GM23338 (cell line): ENCODE data around the gene NKRF.

Experiments used
- CREB1 ChIP-seq: fragments of 250-450 bp; sonication (Bioruptor Pico); IDR thresholded peaks from 2 replicates; pipeline ENCODE4 v1.5.0; 2020; ENCODE audit warnings: low read depth, mild to moderate bottlenecking, moderate library complexity
- ETS1 ChIP-seq: IDR thresholded peaks from 2 replicates; pipeline ENCODE4 v1.6.1; 2016; ENCODE audit warnings: antibody characterized with exemption
- EZH2 ChIP-seq: fragments of 200-600 bp; sonication (generic); IDR thresholded peaks from one replicate; pipeline ENCODE4 v1.8.0; 2017; ENCODE audit warnings: antibody characterized with exemption, mild to moderate bottlenecking, low read depth; ENCODE audit not compliant: unreplicated experiment
- EZH2phosphoT487 ChIP-seq: fragments of 200-600 bp; sonication (generic); IDR thresholded peaks from one replicate; pipeline ENCODE4 v1.8.1; 2018; ENCODE audit warnings: antibody characterized with exemption; ENCODE audit not compliant: unreplicated experiment
- JUNB ChIP-seq: IDR thresholded peaks from one replicate; pipeline ENCODE4 v1.6.1; 2016; ENCODE audit warnings: antibody characterized with exemption; ENCODE audit not compliant: unreplicated experiment
- NANOG ChIP-seq: IDR thresholded peaks from 2 replicates; pipeline ENCODE4 v1.6.1; 2016; ENCODE audit warnings: antibody characterized with exemption, borderline replicate concordance
- POLR2AphosphoS5 ChIP-seq: IDR thresholded peaks from 2 replicates; pipeline ENCODE4 v1.6.1; 2016; ENCODE audit warnings: antibody characterized with exemption, low read depth
- STAT1 ChIP-seq: IDR thresholded peaks from one replicate; pipeline ENCODE4 v1.6.1; 2016; ENCODE audit warnings: antibody characterized with exemption; ENCODE audit not compliant: unreplicated experiment
- ZNF114 ChIP-seq: fragments of 250-450 bp; sonication (Bioruptor Pico); IDR thresholded peaks from 2 replicates; pipeline ENCODE4 v1.5.0; 2020; ENCODE audit warnings: mild to moderate bottlenecking, moderate library complexity
- ZNF331 ChIP-seq: fragments of 250-450 bp; sonication (Bioruptor Pico); IDR thresholded peaks from 2 replicates; pipeline ENCODE4 v1.5.0; 2020; ENCODE audit warnings: low read depth, mild to moderate bottlenecking, moderate library complexity
- TF ChIP-seq, protein P1 (sequence below), 2 experiments: fragments of 200-600 bp in 1 of 2; sonication (generic) in 1 of 2; conservative IDR thresholded peaks; 2 replicates each; pipeline versions ENCODE4 v1.5.1 to v1.6.1; 2016 to 2017; ENCODE audit warnings: antibody characterized with exemption in 2 of 2, low read depth in 2 of 2, mild to moderate bottlenecking in 2 of 2, moderate library complexity in 1 of 2
- TF ChIP-seq, protein P2 (sequence below): IDR thresholded peaks from one replicate; pipeline ENCODE4 v1.6.1; 2018; ENCODE audit warnings: antibody characterized with exemption; ENCODE audit not compliant: unreplicated experiment
- TF ChIP-seq, protein P3 (sequence below): fragments of 250-450 bp; sonication (Bioruptor Pico); IDR thresholded peaks from 2 replicates; pipeline ENCODE4 v1.5.0; 2020; ENCODE audit warnings: mild to moderate bottlenecking, moderate library complexity

DNA sequence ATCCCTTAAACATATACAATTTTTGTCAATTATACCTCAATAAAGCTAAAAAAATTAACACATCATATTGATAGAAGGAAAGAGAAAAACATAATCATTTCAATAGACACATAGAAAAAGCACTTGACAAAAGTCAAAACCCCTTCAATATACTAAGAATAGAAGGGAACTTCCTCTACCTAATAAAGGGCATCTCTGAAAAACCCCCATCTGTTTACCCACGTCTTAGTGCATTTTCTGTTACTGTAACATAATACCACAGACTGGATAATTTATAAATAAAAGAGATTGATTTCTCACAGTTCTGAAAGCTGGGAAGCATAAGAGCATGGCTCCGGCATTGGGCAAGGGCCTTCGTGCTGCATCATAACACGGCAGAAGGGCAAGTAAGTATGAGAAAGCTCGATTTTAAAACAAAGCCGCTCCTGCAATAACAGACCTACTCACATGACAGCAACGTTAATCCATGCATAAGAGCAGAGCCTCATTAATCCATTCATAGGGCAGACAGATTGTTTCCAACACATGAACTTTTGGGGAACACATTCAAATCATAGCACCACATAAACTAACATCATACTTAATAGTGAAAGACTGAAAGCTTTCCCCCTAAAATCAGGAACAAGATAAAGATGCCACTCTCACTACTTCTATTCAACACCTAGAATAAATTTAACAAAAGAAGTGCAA is 56.8 kb downstream of the NKRF start:
- TF ChIP-seq, protein P1, sequence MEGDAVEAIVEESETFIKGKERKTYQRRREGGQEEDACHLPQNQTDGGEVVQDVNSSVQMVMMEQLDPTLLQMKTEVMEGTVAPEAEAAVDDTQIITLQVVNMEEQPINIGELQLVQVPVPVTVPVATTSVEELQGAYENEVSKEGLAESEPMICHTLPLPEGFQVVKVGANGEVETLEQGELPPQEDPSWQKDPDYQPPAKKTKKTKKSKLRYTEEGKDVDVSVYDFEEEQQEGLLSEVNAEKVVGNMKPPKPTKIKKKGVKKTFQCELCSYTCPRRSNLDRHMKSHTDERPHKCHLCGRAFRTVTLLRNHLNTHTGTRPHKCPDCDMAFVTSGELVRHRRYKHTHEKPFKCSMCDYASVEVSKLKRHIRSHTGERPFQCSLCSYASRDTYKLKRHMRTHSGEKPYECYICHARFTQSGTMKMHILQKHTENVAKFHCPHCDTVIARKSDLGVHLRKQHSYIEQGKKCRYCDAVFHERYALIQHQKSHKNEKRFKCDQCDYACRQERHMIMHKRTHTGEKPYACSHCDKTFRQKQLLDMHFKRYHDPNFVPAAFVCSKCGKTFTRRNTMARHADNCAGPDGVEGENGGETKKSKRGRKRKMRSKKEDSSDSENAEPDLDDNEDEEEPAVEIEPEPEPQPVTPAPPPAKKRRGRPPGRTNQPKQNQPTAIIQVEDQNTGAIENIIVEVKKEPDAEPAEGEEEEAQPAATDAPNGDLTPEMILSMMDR (conservative IDR thresholded peaks at IDR 0.05; ENCODE audit: low read depth in 2 of 2), result no peak
- no peak for TF ChIP-seq POLR2AphosphoS5
- TF ChIP-seq STAT1, result no peak
- TF ChIP-seq, protein P2, sequence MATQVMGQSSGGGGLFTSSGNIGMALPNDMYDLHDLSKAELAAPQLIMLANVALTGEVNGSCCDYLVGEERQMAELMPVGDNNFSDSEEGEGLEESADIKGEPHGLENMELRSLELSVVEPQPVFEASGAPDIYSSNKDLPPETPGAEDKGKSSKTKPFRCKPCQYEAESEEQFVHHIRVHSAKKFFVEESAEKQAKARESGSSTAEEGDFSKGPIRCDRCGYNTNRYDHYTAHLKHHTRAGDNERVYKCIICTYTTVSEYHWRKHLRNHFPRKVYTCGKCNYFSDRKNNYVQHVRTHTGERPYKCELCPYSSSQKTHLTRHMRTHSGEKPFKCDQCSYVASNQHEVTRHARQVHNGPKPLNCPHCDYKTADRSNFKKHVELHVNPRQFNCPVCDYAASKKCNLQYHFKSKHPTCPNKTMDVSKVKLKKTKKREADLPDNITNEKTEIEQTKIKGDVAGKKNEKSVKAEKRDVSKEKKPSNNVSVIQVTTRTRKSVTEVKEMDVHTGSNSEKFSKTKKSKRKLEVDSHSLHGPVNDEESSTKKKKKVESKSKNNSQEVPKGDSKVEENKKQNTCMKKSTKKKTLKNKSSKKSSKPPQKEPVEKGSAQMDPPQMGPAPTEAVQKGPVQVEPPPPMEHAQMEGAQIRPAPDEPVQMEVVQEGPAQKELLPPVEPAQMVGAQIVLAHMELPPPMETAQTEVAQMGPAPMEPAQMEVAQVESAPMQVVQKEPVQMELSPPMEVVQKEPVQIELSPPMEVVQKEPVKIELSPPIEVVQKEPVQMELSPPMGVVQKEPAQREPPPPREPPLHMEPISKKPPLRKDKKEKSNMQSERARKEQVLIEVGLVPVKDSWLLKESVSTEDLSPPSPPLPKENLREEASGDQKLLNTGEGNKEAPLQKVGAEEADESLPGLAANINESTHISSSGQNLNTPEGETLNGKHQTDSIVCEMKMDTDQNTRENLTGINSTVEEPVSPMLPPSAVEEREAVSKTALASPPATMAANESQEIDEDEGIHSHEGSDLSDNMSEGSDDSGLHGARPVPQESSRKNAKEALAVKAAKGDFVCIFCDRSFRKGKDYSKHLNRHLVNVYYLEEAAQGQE, result no peak
- no peak for TF ChIP-seq NANOG
- no peak for TF ChIP-seq EZH2
- no peak for TF ChIP-seq EZH2phosphoT487
- TF ChIP-seq ETS1, result no peak
- no peak for TF ChIP-seq ZNF331 (CRISPR knock-in tag)
- no peak for TF ChIP-seq ZNF114
- no peak for TF ChIP-seq JUNB
- no peak for TF ChIP-seq CREB1 (CRISPR knock-in tag)
- TF ChIP-seq, protein P3, sequence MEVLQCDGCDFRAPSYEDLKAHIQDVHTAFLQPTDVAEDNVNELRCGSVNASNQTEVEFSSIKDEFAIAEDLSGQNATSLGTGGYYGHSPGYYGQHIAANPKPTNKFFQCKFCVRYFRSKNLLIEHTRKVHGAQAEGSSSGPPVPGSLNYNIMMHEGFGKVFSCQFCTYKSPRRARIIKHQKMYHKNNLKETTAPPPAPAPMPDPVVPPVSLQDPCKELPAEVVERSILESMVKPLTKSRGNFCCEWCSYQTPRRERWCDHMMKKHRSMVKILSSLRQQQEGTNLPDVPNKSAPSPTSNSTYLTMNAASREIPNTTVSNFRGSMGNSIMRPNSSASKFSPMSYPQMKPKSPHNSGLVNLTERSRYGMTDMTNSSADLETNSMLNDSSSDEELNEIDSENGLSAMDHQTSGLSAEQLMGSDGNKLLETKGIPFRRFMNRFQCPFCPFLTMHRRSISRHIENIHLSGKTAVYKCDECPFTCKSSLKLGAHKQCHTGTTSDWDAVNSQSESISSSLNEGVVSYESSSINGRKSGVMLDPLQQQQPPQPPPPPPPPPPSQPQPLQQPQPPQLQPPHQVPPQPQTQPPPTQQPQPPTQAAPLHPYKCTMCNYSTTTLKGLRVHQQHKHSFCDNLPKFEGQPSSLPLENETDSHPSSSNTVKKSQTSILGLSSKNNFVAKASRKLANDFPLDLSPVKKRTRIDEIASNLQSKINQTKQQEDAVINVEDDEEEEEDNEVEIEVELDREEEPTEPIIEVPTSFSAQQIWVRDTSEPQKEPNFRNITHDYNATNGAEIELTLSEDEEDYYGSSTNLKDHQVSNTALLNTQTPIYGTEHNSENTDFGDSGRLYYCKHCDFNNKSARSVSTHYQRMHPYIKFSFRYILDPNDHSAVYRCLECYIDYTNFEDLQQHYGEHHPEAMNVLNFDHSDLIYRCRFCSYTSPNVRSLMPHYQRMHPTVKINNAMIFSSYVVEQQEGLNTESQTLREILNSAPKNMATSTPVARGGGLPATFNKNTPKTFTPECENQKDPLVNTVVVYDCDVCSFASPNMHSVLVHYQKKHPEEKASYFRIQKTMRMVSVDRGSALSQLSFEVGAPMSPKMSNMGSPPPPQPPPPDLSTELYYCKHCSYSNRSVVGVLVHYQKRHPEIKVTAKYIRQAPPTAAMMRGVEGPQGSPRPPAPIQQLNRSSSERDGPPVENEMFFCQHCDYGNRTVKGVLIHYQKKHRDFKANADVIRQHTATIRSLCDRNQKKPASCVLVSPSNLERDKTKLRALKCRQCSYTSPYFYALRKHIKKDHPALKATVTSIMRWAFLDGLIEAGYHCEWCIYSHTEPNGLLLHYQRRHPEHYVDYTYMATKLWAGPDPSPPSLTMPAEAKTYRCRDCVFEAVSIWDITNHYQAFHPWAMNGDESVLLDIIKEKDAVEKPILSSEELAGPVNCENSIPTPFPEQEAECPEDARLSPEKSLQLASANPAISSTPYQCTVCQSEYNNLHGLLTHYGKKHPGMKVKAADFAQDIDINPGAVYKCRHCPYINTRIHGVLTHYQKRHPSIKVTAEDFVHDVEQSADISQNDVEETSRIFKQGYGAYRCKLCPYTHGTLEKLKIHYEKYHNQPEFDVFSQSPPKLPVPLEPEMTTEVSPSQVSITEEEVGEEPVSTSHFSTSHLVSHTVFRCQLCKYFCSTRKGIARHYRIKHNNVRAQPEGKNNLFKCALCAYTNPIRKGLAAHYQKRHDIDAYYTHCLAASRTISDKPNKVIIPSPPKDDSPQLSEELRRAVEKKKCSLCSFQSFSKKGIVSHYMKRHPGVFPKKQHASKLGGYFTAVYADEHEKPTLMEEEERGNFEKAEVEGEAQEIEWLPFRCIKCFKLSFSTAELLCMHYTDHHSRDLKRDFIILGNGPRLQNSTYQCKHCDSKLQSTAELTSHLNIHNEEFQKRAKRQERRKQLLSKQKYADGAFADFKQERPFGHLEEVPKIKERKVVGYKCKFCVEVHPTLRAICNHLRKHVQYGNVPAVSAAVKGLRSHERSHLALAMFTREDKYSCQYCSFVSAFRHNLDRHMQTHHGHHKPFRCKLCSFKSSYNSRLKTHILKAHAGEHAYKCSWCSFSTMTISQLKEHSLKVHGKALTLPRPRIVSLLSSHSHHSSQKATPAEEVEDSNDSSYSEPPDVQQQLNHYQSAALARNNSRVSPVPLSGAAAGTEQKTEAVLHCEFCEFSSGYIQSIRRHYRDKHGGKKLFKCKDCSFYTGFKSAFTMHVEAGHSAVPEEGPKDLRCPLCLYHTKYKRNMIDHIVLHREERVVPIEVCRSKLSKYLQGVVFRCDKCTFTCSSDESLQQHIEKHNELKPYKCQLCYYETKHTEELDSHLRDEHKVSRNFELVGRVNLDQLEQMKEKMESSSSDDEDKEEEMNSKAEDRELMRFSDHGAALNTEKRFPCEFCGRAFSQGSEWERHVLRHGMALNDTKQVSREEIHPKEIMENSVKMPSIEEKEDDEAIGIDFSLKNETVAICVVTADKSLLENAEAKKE (CRISPR knock-in tag), result no peak
